H1 (cell line): ENCODE results near the gene NR2E3.

Experiments used
- EZH2 ChIP-seq: fragments of 200-600 bp; sonication (generic); IDR thresholded peaks from 2 replicates; pipeline ENCODE4 v1.7.1; 2012; ENCODE audit warnings: low read depth, mild to moderate bottlenecking, moderate library complexity, low read length, inconsistent platforms; ENCODE audit not compliant: severe bottlenecking
- TF ChIP-seq, protein P1 (sequence below), 3 experiments: IDR thresholded peaks; 1 replicate in 2 of 3; 2 replicates in 1 of 3; pipeline versions ENCODE4 v1.5.1 to v1.6.1; 2011; ENCODE audit warnings: low read length in 3 of 3, mild to moderate bottlenecking in 3 of 3, inconsistent platforms in 2 of 3, low read depth in 1 of 3, moderate library complexity in 1 of 3; ENCODE audit not compliant: insufficient read depth in 1 of 3; ENCODE audit errors: control extremely low read depth in 1 of 3

DNA sequence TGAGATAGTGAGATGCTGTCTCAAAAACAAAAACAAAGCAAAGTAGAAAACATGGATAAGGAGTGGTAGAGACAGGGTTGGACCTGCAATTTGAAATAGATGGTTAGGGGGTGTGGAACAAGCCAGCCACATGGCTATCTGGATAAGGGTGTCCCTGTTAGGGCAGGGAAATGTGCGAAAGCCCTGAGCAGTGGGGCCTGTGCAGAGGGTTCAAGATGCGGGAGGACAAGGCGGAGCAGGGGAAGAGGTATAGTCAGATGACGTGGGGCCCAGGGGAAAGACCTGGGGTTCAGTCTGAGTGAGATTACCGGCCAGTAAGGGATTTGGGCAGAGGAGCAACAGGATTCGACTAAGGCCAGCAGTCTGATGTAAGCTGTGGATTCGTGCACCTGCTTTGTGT lies 18.4 kb upstream of the NR2E3 start:
- TF ChIP-seq, protein P1, sequence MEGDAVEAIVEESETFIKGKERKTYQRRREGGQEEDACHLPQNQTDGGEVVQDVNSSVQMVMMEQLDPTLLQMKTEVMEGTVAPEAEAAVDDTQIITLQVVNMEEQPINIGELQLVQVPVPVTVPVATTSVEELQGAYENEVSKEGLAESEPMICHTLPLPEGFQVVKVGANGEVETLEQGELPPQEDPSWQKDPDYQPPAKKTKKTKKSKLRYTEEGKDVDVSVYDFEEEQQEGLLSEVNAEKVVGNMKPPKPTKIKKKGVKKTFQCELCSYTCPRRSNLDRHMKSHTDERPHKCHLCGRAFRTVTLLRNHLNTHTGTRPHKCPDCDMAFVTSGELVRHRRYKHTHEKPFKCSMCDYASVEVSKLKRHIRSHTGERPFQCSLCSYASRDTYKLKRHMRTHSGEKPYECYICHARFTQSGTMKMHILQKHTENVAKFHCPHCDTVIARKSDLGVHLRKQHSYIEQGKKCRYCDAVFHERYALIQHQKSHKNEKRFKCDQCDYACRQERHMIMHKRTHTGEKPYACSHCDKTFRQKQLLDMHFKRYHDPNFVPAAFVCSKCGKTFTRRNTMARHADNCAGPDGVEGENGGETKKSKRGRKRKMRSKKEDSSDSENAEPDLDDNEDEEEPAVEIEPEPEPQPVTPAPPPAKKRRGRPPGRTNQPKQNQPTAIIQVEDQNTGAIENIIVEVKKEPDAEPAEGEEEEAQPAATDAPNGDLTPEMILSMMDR (IDR thresholded peaks at IDR 0.05; ENCODE audit: control extremely low read depth in 1 of 3, insufficient read depth in 1 of 3, low read depth in 1 of 3, low read length in 3 of 3): no peak
- no peak for TF ChIP-seq EZH2
